CD4-positive, alpha-beta T cell (primary cell): ENCODE measurements around the gene LRRC14B. TPM values are rescaled to one million over a fixed set of nuclear protein-coding genes. Genes with fewer than 3 reads are reported as not detected.
"Not testable (repeated sequence)": the region's sequence is repeated elsewhere in the genome, so short reads cannot be mapped to it uniquely, and the experiment has no call there.

Experiments
- ATAC-seq: fragments of 200-7000 bp; cut with Tn5 transposase; one replicate; pipeline ENCODE4 v1.10.0; 2022; ENCODE audit warnings: mild to moderate bottlenecking; ENCODE audit not compliant: poor library complexity
- CTCF ChIA-PET: fragments of 350-600 bp; sonication (Branson Sonifier 250); formaldehyde crosslinking; loops from one replicate; lab custom pipeline; 2021; ENCODE audit warnings: antibody characterized with exemption, inconsistent platforms; lab: Charles Lee
- POLR2A ChIA-PET: fragments of 350-600 bp; sonication (Branson Sonifier 250); formaldehyde crosslinking; loops from one replicate; lab custom pipeline; 2021; ENCODE audit warnings: antibody characterized with exemption, inconsistent platforms; lab: Charles Lee
- DNase-seq, 14 experiments: peaks; one replicate each; pipeline ENCODE4 v3.0.0-alpha.2; 2013 to 2020; ENCODE audit warnings: mixed read lengths in 2 of 14
- H3K27ac ChIP-seq, 2 donors: one replicate each; pipeline versions ENCODE4 v1.5.1 to v1.7.0; 2013; ENCODE audit warnings: low read length in 2 of 2, low read depth in 1 of 2, mild to moderate bottlenecking in 1 of 2
- H3K27me3 ChIP-seq, 2 experiments: 1 replicate in 1 of 2; 2 replicates in 1 of 2; pipeline versions ENCODE4 v1.6.1 to v1.7.0; 2013; ENCODE audit warnings: low read length in 2 of 2, control low read depth in 1 of 2, mild to moderate bottlenecking in 1 of 2, moderate library complexity in 1 of 2; ENCODE audit not compliant: insufficient read depth in 2 of 2, control insufficient read depth in 1 of 2
- H3K36me3 ChIP-seq: one replicate; pipeline ENCODE4 v1.6.1; 2013; ENCODE audit warnings: low read length, control low read depth; ENCODE audit not compliant: insufficient read depth
- H3K4me1 ChIP-seq: one replicate; pipeline ENCODE4 v1.6.1; 2013; ENCODE audit warnings: low read length, control low read depth; ENCODE audit not compliant: insufficient read depth
- H3K4me3 ChIP-seq: one replicate; pipeline ENCODE4 v1.5.1; 2013; ENCODE audit warnings: mild to moderate bottlenecking, low read length, moderate library complexity
- H3K9me3 ChIP-seq, 2 experiments: 1 replicate in 1 of 2; 2 replicates in 1 of 2; pipeline versions ENCODE4 v1.6.1 to v1.7.0; 2013; ENCODE audit warnings: low read length in 2 of 2, mild to moderate bottlenecking in 2 of 2, control low read depth in 1 of 2, moderate library complexity in 1 of 2; ENCODE audit not compliant: control insufficient read depth in 1 of 2, insufficient read depth in 1 of 2
- H3K27ac Mint-ChIP-seq: one replicate; pipeline ENCODE4 v1.8.0; 2020; ENCODE audit warnings: mixed read lengths
- H3K27me3 Mint-ChIP-seq: one replicate; pipeline ENCODE4 v1.8.0; 2021; ENCODE audit warnings: mixed read lengths
- H3K36me3 Mint-ChIP-seq: one replicate; pipeline ENCODE4 v1.8.0; 2021; ENCODE audit warnings: low read depth, mixed read lengths
- H3K4me1 Mint-ChIP-seq: one replicate; pipeline ENCODE4 v1.8.0; 2021; ENCODE audit warnings: low read depth, mixed read lengths
- H3K4me3 Mint-ChIP-seq: one replicate; pipeline ENCODE4 v1.8.0; 2020; ENCODE audit warnings: mild to moderate bottlenecking, mixed read lengths
- H3K9me3 Mint-ChIP-seq: one replicate; pipeline ENCODE4 v1.8.0; 2020; ENCODE audit warnings: mixed read lengths
- CTCF ChIP-seq: fragments of 200-600 bp; IDR thresholded peaks from one replicate; pipeline ENCODE4 v1.8.0; 2022; ENCODE audit warnings: antibody characterized with exemption, mild to moderate bottlenecking
- intact Hi-C, 2 experiments: fragments of 100-400 bp; cut with DNase I in 1 of 2; cut with micrococcal nuclease in 1 of 2; formaldehyde crosslinking; loops; one replicate each; pipeline versions ENCODE4 v1.15.1 to v1.9.0; 2023 to 2025; cut with DNase I, micrococcal nuclease
- total RNA-seq, 174 experiments: library from RNA in 2 of 174; stranded (reverse) in 2 of 174; gene quantifications; one replicate each; pipeline ENCODE4 v1.2.3 and lab custom pipeline; 2021 to 2026

Gene LRRC14B
- total RNA-seq, 2 experiments from 2014 or later, result 0.14 TPM; not detected in 1

GRCh38 chr5:230711-231110, 39.4 kb downstream of the LRRC14B start:
- Histone ChIP-seq H3K27me3 (no peaks in the 10 kb centered on the region), H3K4me1 (no peaks in the 10 kb centered on the region), H3K4me3 (no peak overlapping the region), H3K9me3 (no peaks in the 10 kb centered on the region), H3K36me3 (peaks cover 89% of the 10 kb centered on the region), H3K27ac (no peak overlapping the region)
- H3K27me3 Mint-ChIP-seq, result no peaks in the 10 kb centered on the region
- H3K27ac Mint-ChIP-seq, result no peak overlapping the region
- H3K9me3 Mint-ChIP-seq, result no peaks in the 10 kb centered on the region
- H3K4me1 Mint-ChIP-seq, result no peaks in the 10 kb centered on the region
- H3K4me3 Mint-ChIP-seq, result no peak overlapping the region
- ATAC-seq (no peak), DNase-seq (no peak)
- no peak for TF ChIP-seq CTCF
- ChIA-PET CTCF (no interaction called here), POLR2A (interaction anchor here (0.7 kb wide), 1 partner anchor 13 kb away, joined by 3 read pairs; the partner anchor contains the start of genes CCDC127 and SDHA)
- peaks cover 89% of the 10 kb centered on the region for H3K36me3 Mint-ChIP-seq
- intact Hi-C loops, result no loop called here

GRCh38 chr5:231661-232060, 40.4 kb downstream of the LRRC14B start:
- no peaks in the 10 kb centered on the region for H3K9me3 ChIP-seq
- POLR2A ChIA-PET, result interaction anchor here (0.7 kb wide), 1 partner anchor 14 kb away, joined by 3 read pairs; the partner anchor contains the start of genes CCDC127 and SDHA
- Mint-ChIP-seq H3K27me3 (no peaks in the 10 kb centered on the region), H3K4me1 (no peaks in the 10 kb centered on the region), H3K27ac (no peak overlapping the region), H3K36me3 (peaks cover 89% of the 10 kb centered on the region), H3K9me3 (no peaks in the 10 kb centered on the region), H3K4me3 (no peak overlapping the region)
- peaks cover 79% of the 10 kb centered on the region for H3K36me3 ChIP-seq
- H3K4me3 ChIP-seq, result no peak overlapping the region
- H3K27me3 ChIP-seq, result no peaks in the 10 kb centered on the region
- no peak overlapping the region for H3K27ac ChIP-seq
- no peaks in the 10 kb centered on the region for H3K4me1 ChIP-seq
- TF ChIP-seq CTCF, result no peak
- no peak for ATAC-seq
- intact Hi-C loops, result no loop called here
- no peak for DNase-seq
- CTCF ChIA-PET, result interaction anchor here (0.9 kb wide), 1 partner anchor 13 kb away, joined by 3 read pairs; the partner anchor contains the start of genes CCDC127 and SDHA

GRCh38 chr5:233426-233825, 42.1 kb downstream of the LRRC14B start:
- intact Hi-C loops, H3K4me1 Mint-ChIP-seq, DNase-seq, H3K27ac ChIP-seq, CTCF ChIA-PET, H3K9me3 Mint-ChIP-seq, POLR2A ChIA-PET, H3K4me3 Mint-ChIP-seq, H3K4me3 ChIP-seq, ATAC-seq, H3K27me3 Mint-ChIP-seq, H3K27ac Mint-ChIP-seq, H3K27me3 ChIP-seq, H3K4me1 ChIP-seq, H3K9me3 ChIP-seq: not testable (repeated sequence)
- peaks cover 86% of the 10 kb centered on the region for H3K36me3 Mint-ChIP-seq
- H3K36me3 ChIP-seq, result peaks cover 72% of the 10 kb centered on the region

GRCh38 chr5:234450-234849, 43.2 kb downstream of the LRRC14B start:
- Histone ChIP-seq H3K36me3 (peaks cover 67% of the 10 kb centered on the region), H3K4me1 (no peaks in the 10 kb centered on the region), H3K9me3 (no peaks in the 10 kb centered on the region), H3K27me3 (no peaks in the 10 kb centered on the region), H3K27ac (no peak overlapping the region), H3K4me3 (no peak overlapping the region)
- H3K4me1 Mint-ChIP-seq, result no peaks in the 10 kb centered on the region
- H3K4me3 Mint-ChIP-seq, result no peak overlapping the region
- no peak for DNase-seq
- CTCF ChIA-PET, result no interaction called here
- TF ChIP-seq CTCF, result no peak
- intact Hi-C loops, result no loop called here
- no peaks in the 10 kb centered on the region for H3K9me3 Mint-ChIP-seq
- H3K27me3 Mint-ChIP-seq, result no peaks in the 10 kb centered on the region
- H3K36me3 Mint-ChIP-seq, result peaks cover 86% of the 10 kb centered on the region
- no peak for ATAC-seq
- H3K27ac Mint-ChIP-seq, result no peak overlapping the region
- POLR2A ChIA-PET, result no interaction called here

- CTCF ChIA-PET, intact Hi-C loops, H3K27me3 ChIP-seq, DNase-seq, POLR2A ChIA-PET, H3K4me1 Mint-ChIP-seq, H3K27ac ChIP-seq, H3K4me3 ChIP-seq, H3K4me1 ChIP-seq, H3K27me3 Mint-ChIP-seq, H3K4me3 Mint-ChIP-seq, H3K9me3 Mint-ChIP-seq, H3K9me3 ChIP-seq, ATAC-seq, H3K27ac Mint-ChIP-seq: not testable (repeated sequence)
- H3K36me3 Mint-ChIP-seq, result peaks cover 87% of the 10 kb centered on the region
- peaks cover 64% of the 10 kb centered on the region for H3K36me3 ChIP-seq
Observed at GRCh38 chr5:235527-235926, 44.2 kb downstream of the LRRC14B start.
